ENCODE measurements around the gene ABR.
"Not testable (repeated sequence)": the region's sequence is repeated elsewhere in the genome, so short reads cannot be mapped to it uniquely, and the experiment has no call there.

The ABR gene

GRCh38 chr17:1005361-1005946, 174.3 kb downstream of the ABR start:
- DNase-seq = no peak

GRCh38 chr17:1004769-1005295, 174.9 kb downstream of the ABR start:
- no peak for DNase-seq

GRCh38 chr17:1003972-1004768, 175.6 kb downstream of the ABR start:
- DNase-seq = no peak

- DNase-seq = no peak
These were observed 176.2 kb downstream of the ABR start for GRCh38 chr17:1003633-1003971.

GRCh38 chr17:1002771-1003555, 176.8 kb downstream of the ABR start:
- DNase-seq = no peak

- DNase-seq = no peak
These were observed 177.4 kb downstream of the ABR start for GRCh38 chr17:1002412-1002753.

GRCh38 chr17:1001640-1002411, 178.0 kb downstream of the ABR start:
- DNase-seq = no peak

- DNase-seq = peak; percentile 36 to 76
These were observed 179.0 kb downstream of the ABR start for GRCh38 chr17:1000597-1001461.

GRCh38 chr17:998111-998510, 181.7 kb downstream of the ABR start:
- no peak for DNase-seq

- DNase-seq = peak; percentile 93 to 97
These were observed 183.0 kb downstream of the ABR start, which contains the start of gene TIMM22 for GRCh38 chr17:996554-997344. TSS of gene TIMM22 (plus strand) at chr17:997129. CDS start at chr17:997143, 14 bp downstream.

- DNase-seq = not testable (repeated sequence)
These were observed 184.5 kb downstream of the ABR start for GRCh38 chr17:995324-995723.

- DNase-seq = peak; percentile 49 to 68
These were observed 186.8 kb downstream of the ABR start for GRCh38 chr17:992933-993332.

GRCh38 chr17:988561-988960, 191.2 kb downstream of the ABR start:
- DNase-seq = no peak

GRCh38 chr17:987931-988330, 191.8 kb downstream of the ABR start:
- no peak for DNase-seq

- no peak for DNase-seq
These were observed 193.4 kb downstream of the ABR start for GRCh38 chr17:986322-986929.

GRCh38 chr17:983921-984320, 195.9 kb downstream of the ABR start:
- no peak for DNase-seq

GRCh38 chr17:981292-981658, 198.5 kb downstream of the ABR start:
- no peak for DNase-seq

GRCh38 chr17:980406-981291, 199.1 kb downstream of the ABR start:
- DNase-seq = peak; percentile 61 to 80

Data from NCI-H524 (cell line).